Neural progenitor cell (in vitro differentiated cells): ENCODE measurements around the gene GPA33. TPM values are rescaled to one million over a fixed set of nuclear protein-coding genes. Genes with fewer than 3 reads are reported as not detected.

Experiments
- DNase-seq: peaks from one replicate; pipeline ENCODE4 v3.0.0-alpha.2; 2016; ENCODE audit warnings: low spot score
- H2AFZ ChIP-seq: fragments of 200-600 bp; sonication (generic); replicated peaks from 2 replicates; pipeline ENCODE4 v1.6.1; 2016; ENCODE audit warnings: antibody characterized with exemption
- H3F3A ChIP-seq: fragments of 200-600 bp; sonication (generic); 2 replicates; pipeline ENCODE4 v1.6.1; 2016; ENCODE audit warnings: antibody characterized with exemption, low read depth
- H3K27ac ChIP-seq: fragments of 200-600 bp; sonication (generic); 2 replicates; pipeline ENCODE4 v1.5.1; 2016; ENCODE audit warnings: mild to moderate bottlenecking
- H3K27me3 ChIP-seq: fragments of 200-600 bp; sonication (generic); 2 replicates; pipeline ENCODE4 v1.6.1; 2016; ENCODE audit warnings: mild to moderate bottlenecking, moderate library complexity
- H3K36me3 ChIP-seq: fragments of 200-600 bp; sonication (generic); 2 replicates; pipeline ENCODE4 v1.5.1; 2016
- H3K4me1 ChIP-seq: fragments of 200-600 bp; sonication (generic); 2 replicates; pipeline ENCODE4 v1.6.1; 2016; ENCODE audit warnings: mixed run types
- H3K4me2 ChIP-seq: fragments of 200-600 bp; sonication (generic); 2 replicates; pipeline ENCODE4 v1.6.1; 2016
- H3K4me3 ChIP-seq: fragments of 200-600 bp; sonication (generic); 2 replicates; pipeline ENCODE4 v1.5.1; 2016
- H3K79me2 ChIP-seq: fragments of 200-600 bp; sonication (generic); 2 replicates; pipeline ENCODE4 v1.6.1; 2016; ENCODE audit warnings: low read depth
- H3K9ac ChIP-seq: fragments of 200-600 bp; sonication (generic); 2 replicates; pipeline ENCODE4 v1.6.1; 2016
- H3K9me3 ChIP-seq: fragments of 200-600 bp; sonication (generic); 2 replicates; pipeline ENCODE4 v1.5.1; 2016; ENCODE audit warnings: low read depth
- H4K20me1 ChIP-seq: fragments of 200-600 bp; sonication (generic); 2 replicates; pipeline ENCODE4 v1.6.1; 2016; ENCODE audit warnings: low read depth
- H3K27ac Mint-ChIP-seq: 3 replicates; pipeline ENCODE4 v1.8.0; 2021; ENCODE audit warnings: mixed read lengths
- H3K27me3 Mint-ChIP-seq: 2 replicates; pipeline ENCODE4 v1.8.0; 2022; ENCODE audit warnings: low read depth, mild to moderate bottlenecking, inconsistent platforms, moderate library complexity, mixed read lengths; ENCODE audit not compliant: insufficient read depth
- H3K36me3 Mint-ChIP-seq: 3 replicates; pipeline ENCODE4 v1.8.0; 2021; ENCODE audit warnings: mixed read lengths
- H3K4me1 Mint-ChIP-seq: 3 replicates; pipeline ENCODE4 v1.8.0; 2021; ENCODE audit warnings: mixed read lengths
- H3K4me3 Mint-ChIP-seq: 3 replicates; pipeline ENCODE4 v1.8.0; 2021; ENCODE audit warnings: mild to moderate bottlenecking, moderate library complexity, mixed read lengths
- H3K9me3 Mint-ChIP-seq: 3 replicates; pipeline ENCODE4 v1.8.0; 2020; ENCODE audit warnings: mixed read lengths
- EZH2 ChIP-seq: fragments of 200-600 bp; sonication (generic); IDR thresholded peaks from 2 replicates; pipeline ENCODE4 v1.6.1; 2017; ENCODE audit warnings: antibody characterized with exemption, mild to moderate bottlenecking, moderate library complexity
- EZH2phosphoT487 ChIP-seq: fragments of 200-600 bp; sonication (generic); IDR thresholded peaks from 2 replicates; pipeline ENCODE4 v1.6.1; 2017; ENCODE audit warnings: antibody characterized with exemption
- total RNA-seq: library from RNA; depleted of rRNA; stranded (reverse); fragments of >200 nt; gene quantifications from 2 replicates; pipeline ENCODE4 v1.2.3, GENCODE V29; 2015; ENCODE audit warnings: low replicate concordance
- TF ChIP-seq, protein P1 (sequence below): fragments of 200-600 bp; sonication (generic); IDR thresholded peaks from 2 replicates; pipeline ENCODE4 v1.5.1; 2017; ENCODE audit warnings: antibody characterized with exemption, mild to moderate bottlenecking

The GPA33 gene
- total RNA-seq, 1 donor from 2014 or later: 0.52 TPM

DNA sequence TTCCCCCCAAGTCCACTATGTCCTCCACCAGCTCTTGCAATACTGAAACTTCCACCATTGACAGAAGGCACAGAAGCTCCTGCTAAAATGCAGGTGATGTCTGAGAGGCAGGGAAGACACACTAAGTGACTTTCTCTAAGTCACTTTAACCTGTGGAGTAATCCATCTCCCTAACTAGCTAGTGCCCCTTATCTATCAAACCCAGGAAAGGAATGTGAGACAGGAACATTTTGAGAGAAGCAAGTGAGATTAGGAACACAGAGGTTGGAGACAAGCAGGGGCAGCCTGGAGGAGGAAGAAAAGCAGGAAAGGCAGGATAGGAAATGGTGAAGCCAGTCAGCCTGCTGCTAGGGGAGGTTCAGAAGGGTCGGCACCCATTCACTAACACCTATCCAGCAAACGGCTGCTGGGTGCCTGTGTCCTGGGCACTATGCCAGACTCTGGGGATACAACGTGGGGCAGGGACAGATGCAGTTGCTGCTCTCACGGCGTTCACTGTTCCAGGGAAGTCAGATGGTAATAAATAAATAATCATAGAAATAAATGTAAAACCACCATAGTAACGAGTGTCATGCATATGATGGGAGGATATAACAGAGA lies 7.0 kb downstream of the GPA33 start:
- Histone ChIP-seq H2AFZ (no peak overlapping the region), H3K4me1 (no peaks in the 10 kb centered on the region), H3K27ac (no peak overlapping the region), H3K27me3 (no peaks in the 10 kb centered on the region), H3K36me3 (no peaks in the 10 kb centered on the region), H3K9me3 (no peaks in the 10 kb centered on the region), H3K4me2 (no peak overlapping the region), H3K79me2 (no peaks in the 10 kb centered on the region), H3K4me3 (no peak overlapping the region), H3F3A (no peaks in the 10 kb centered on the region), H4K20me1 (no peaks in the 10 kb centered on the region), H3K9ac (no peak overlapping the region)
- TF ChIP-seq, protein P1, sequence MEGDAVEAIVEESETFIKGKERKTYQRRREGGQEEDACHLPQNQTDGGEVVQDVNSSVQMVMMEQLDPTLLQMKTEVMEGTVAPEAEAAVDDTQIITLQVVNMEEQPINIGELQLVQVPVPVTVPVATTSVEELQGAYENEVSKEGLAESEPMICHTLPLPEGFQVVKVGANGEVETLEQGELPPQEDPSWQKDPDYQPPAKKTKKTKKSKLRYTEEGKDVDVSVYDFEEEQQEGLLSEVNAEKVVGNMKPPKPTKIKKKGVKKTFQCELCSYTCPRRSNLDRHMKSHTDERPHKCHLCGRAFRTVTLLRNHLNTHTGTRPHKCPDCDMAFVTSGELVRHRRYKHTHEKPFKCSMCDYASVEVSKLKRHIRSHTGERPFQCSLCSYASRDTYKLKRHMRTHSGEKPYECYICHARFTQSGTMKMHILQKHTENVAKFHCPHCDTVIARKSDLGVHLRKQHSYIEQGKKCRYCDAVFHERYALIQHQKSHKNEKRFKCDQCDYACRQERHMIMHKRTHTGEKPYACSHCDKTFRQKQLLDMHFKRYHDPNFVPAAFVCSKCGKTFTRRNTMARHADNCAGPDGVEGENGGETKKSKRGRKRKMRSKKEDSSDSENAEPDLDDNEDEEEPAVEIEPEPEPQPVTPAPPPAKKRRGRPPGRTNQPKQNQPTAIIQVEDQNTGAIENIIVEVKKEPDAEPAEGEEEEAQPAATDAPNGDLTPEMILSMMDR: no peak
- TF ChIP-seq EZH2 (no peak), EZH2phosphoT487 (no peak)
- DNase-seq: no peak
- H3K4me1 Mint-ChIP-seq: peaks cover 6% of the 10 kb centered on the region
- no peak overlapping the region for H3K27ac Mint-ChIP-seq
- peaks cover 5% of the 10 kb centered on the region for H3K27me3 Mint-ChIP-seq
- no peaks in the 10 kb centered on the region for H3K9me3 Mint-ChIP-seq
- no peaks in the 10 kb centered on the region for H3K36me3 Mint-ChIP-seq
- no peak overlapping the region for H3K4me3 Mint-ChIP-seq

DNA sequence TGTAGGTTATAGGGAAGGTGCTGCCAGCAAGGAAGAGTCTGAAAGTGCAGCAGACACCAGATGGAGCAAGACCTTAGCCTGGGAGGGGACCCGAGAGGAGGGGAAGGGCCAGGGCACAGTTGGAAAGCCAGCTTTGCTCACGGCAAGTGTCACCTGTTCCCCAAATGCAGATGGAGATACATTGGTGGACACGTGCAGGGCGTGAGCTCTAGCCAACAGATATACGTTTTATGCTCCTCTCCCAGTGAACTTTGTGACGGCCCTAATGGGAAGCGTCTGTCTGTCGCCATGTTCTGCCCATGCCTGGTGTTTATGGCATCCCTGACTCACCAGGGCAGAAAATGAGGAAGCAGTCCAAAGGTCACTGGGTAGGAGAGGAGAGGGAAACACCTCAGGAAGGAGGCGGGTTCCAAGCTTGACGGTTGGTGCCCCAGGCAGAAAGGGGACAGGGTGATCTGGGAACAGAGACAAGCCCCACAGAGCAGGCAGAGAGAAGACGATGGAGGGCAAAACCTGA lies 7.6 kb downstream of the GPA33 start:
- Histone ChIP-seq H2AFZ (no peak overlapping the region), H3K4me3 (no peak overlapping the region), H3K4me1 (no peaks in the 10 kb centered on the region), H3K4me2 (no peak overlapping the region), H3K79me2 (no peaks in the 10 kb centered on the region), H3K27me3 (no peaks in the 10 kb centered on the region), H3K27ac (no peak overlapping the region), H3K9ac (no peak overlapping the region), H4K20me1 (no peaks in the 10 kb centered on the region), H3K36me3 (no peaks in the 10 kb centered on the region), H3F3A (no peaks in the 10 kb centered on the region), H3K9me3 (no peaks in the 10 kb centered on the region)
- H3K27ac Mint-ChIP-seq: no peak overlapping the region
- peaks cover 5% of the 10 kb centered on the region for H3K27me3 Mint-ChIP-seq
- H3K36me3 Mint-ChIP-seq: no peaks in the 10 kb centered on the region
- H3K4me3 Mint-ChIP-seq: no peak overlapping the region
- no peak for DNase-seq
- H3K9me3 Mint-ChIP-seq: no peaks in the 10 kb centered on the region
- TF ChIP-seq, protein P1: no peak
- no peak for TF ChIP-seq EZH2phosphoT487
- TF ChIP-seq EZH2: no peak
- H3K4me1 Mint-ChIP-seq: peaks cover 6% of the 10 kb centered on the region

DNA sequence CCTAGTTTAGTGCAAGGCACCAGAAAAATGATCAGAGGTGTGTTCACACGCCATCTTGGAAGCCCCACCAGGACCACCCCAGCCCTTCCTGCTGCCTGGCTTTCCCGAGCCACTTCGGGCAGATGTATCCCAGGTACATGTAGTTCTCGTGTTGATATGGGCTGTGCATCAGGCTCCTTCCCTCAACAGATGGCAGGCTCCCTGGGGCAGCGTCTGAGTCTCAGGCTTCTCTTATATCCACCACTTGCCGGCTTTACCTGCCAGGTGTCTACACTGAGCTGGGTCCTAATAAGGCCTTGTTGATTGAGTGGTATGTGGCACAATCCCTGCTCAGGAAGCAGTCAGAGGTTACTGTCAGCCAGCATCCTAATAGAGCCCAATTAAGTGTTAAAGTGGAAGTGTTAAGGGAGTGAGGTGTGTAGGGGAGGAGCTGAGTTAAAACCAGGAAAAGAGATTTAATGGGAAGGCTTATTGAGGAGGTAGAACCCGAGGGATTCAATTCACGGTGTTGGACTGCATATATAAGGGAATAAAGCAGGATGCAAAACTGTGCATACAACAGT lies 8.5 kb downstream of the GPA33 start:
- Histone ChIP-seq H3K27ac (no peak overlapping the region), H3K9ac (no peak overlapping the region), H3K36me3 (no peaks in the 10 kb centered on the region), H3K27me3 (no peaks in the 10 kb centered on the region), H3K9me3 (no peaks in the 10 kb centered on the region), H3F3A (no peaks in the 10 kb centered on the region), H3K4me2 (no peak overlapping the region), H3K4me3 (no peak overlapping the region), H3K4me1 (peaks cover under 1% of the 10 kb centered on the region), H2AFZ (no peak overlapping the region), H3K79me2 (no peaks in the 10 kb centered on the region), H4K20me1 (no peaks in the 10 kb centered on the region)
- Mint-ChIP-seq H3K27me3 (peaks cover 5% of the 10 kb centered on the region), H3K27ac (no peak overlapping the region), H3K4me3 (no peak overlapping the region), H3K36me3 (peaks cover 2% of the 10 kb centered on the region), H3K9me3 (no peaks in the 10 kb centered on the region), H3K4me1 (peaks cover 5% of the 10 kb centered on the region)
- DNase-seq: no peak
- TF ChIP-seq EZH2phosphoT487: no peak
- no peak for TF ChIP-seq EZH2
- TF ChIP-seq, protein P1: no peak
